Adipose tissue (tissue), 3 donors: ENCODE results near the gene TULP3. TPM values are rescaled to one million over a fixed set of nuclear protein-coding genes. Genes with fewer than 3 reads are reported as not detected.

Source experiments
- H3K27ac ChIP-seq: one replicate; pipeline ENCODE4 v1.5.1; 2013; ENCODE audit warnings: low read depth, low read length
- WGBS, 3 donors: extraction: QIAGEN DNeasy Blood & Tissue Kit; methylation state at CpG; one replicate each; pipeline ENCODE4 v1.1.7; 2013; 5-methylcytosine and 5-hydroxymethylcytosine counted together
- polyA plus RNA-seq, 3 donors: library from polyadenylated mRNA; stranded (reverse); fragments of 200-250 nt; gene quantifications; one replicate each; pipeline ENCODE4 v1.2.3, GENCODE V29; 2013
- donor health status: healthy with polysubstance abuse.
- donor health status: Bipolar disorder and iron deficiency.
- donor health status: healthy.

Gene TULP3
- polyA plus RNA-seq, 3 donors, result 5.1 to 23.4 (median 11.0) TPM

DNA sequence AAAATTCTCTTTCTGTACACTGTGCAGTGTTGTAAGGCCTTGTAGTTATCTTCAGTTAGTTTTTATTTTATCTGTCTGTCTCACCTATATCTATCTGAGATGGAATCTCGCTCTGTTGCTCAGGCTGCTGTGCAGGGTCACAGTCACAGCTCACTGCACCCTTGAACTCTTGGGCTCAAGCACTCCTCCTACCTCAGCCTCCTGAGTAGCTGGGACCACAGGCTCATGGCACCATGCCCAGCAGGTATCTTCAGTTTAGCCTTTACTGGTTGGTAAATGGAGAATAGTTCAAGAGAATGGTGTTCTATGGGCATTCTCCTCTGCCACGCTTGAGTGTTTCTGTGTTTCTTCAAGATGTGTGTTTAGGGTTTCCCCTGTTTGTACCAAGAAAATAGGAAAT, 13.6 kb downstream of the TULP3 start:
- WGBS, 3 donors, result 96 to 98% (median 97%) methylated on average over 2 of the region's 2 CpGs
- H3K27ac ChIP-seq, result no peak overlapping the region

GRCh38 chr12:2912216-2912575, 21.5 kb downstream of the TULP3 start:
- WGBS, 3 donors, result 96 to 99% (median 99%) methylated on average over 3 of the region's 3 CpGs
- no peak overlapping the region for H3K27ac ChIP-seq

GRCh38 chr12:2919249-2919648, 28.6 kb downstream of the TULP3 start:
- 67 to 87% (median 70%) methylated on average over 2 of the region's 2 CpGs for WGBS, 3 donors
- H3K27ac ChIP-seq, result no peak overlapping the region

DNA sequence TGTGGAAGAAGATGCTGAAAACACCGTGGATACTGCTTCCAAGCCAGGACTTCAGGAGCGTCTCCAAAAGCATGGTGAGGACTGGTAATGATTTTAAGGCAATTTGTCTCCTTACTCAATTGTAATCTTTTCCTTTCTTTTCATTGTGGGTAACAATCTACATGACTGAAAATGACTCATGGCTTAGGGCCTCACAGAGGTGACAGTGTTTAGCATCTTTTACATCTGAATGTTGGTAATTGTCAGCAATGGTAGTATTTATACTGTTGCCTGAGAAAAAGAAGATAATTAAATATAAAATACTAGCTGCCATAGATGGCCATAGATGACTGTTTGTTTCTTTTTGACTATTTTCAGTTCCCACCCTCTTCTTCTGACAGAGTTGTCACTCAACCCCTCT, 31.6 kb downstream of the TULP3 start:
- 97 to 98% (median 97%) methylated on average over 2 of the region's 2 CpGs for WGBS, 3 donors
- H3K27ac ChIP-seq, result no peak overlapping the region

GRCh38 chr12:2923057-2923456, 32.4 kb downstream of the TULP3 start:
- no peak overlapping the region for H3K27ac ChIP-seq
- 96 to 99% (median 96%) methylated on average over 9 of the region's 9 CpGs for WGBS, 3 donors

DNA sequence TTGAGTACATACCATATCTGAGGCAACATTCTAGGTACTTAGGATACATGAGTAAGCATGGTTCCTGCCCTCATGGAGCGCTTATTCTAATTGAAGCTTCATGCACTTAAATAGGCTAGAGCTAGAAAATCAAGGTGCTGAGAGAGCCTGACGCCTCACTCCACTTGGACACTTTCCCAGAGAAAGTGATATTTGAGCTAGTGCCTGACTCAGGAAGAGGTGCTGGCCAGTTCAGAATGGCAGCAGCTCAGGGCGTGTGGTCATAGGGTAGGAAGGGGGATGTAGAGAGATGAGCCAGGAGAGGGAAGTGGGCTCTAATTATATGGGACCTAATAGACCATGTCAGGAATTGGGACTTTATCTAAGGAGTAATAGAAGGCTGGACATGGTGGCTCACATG, 33.3 kb downstream of the TULP3 start:
- WGBS, 3 donors, result 86 to 91% (median 90%) methylated on average over 3 of the region's 3 CpGs
- no peak overlapping the region for H3K27ac ChIP-seq

- 86 to 93% (median 91%) methylated on average over 6 of the region's 6 CpGs for WGBS, 3 donors
- H3K27ac ChIP-seq, result no peak overlapping the region
Observed at GRCh38 chr12:2925322-2925995, 34.8 kb downstream of the TULP3 start.

DNA sequence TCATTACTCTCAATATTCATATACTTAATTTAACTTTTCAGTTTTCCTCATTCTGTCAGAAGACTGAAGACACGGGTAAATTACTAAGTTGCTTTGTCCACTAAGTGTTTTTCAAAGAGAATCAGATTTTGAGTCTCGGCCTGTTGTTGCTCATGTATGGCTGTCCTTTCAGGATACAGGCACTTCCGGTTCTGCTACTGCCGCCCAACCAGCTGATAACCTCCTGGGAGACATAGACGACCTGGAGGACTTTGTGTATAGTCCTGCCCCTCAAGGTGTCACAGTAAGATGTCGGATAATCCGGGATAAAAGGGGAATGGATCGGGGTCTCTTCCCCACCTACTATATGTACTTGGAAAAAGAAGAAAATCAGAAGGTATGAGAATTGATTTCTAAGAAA, 40.2 kb downstream of the TULP3 start:
- WGBS, 3 donors, result 73 to 78% (median 76%) methylated on average over 8 of the region's 8 CpGs

GRCh38 chr12:2933586-2933985, 42.9 kb downstream of the TULP3 start:
- WGBS, 3 donors, result 96 to 98% (median 97%) methylated on average over 6 of the region's 6 CpGs

More for the DNA sequence above, 40.2 kb downstream of the TULP3 start:
- H3K27ac ChIP-seq, result no peak overlapping the region

GRCh38 chr12:2934371-2934770, 43.7 kb downstream of the TULP3 start:
- 87 to 95% (median 88%) methylated on average over 6 of the region's 6 CpGs for WGBS, 3 donors
- no peak overlapping the region for H3K27ac ChIP-seq

More at GRCh38 chr12:2933586-2933985, 42.9 kb downstream of the TULP3 start:
- H3K27ac ChIP-seq, result no peak overlapping the region

GRCh38 chr12:2936301-2936700, 45.6 kb downstream of the TULP3 start:
- 88 to 96% (median 96%) methylated on average over 11 of the region's 11 CpGs for WGBS, 3 donors

GRCh38 chr12:2937500-2937899, 46.8 kb downstream of the TULP3 start:
- WGBS, 3 donors, result 77 to 84% (median 78%) methylated on average over 3 of the region's 3 CpGs
- no peak overlapping the region for H3K27ac ChIP-seq

More at GRCh38 chr12:2936301-2936700, 45.6 kb downstream of the TULP3 start:
- no peak overlapping the region for H3K27ac ChIP-seq

GRCh38 chr12:2939191-2939590, 48.5 kb downstream of the TULP3 start:
- WGBS, 3 donors, result 90 to 94% (median 94%) methylated on average over 5 of the region's 5 CpGs
- H3K27ac ChIP-seq, result no peak overlapping the region

DNA sequence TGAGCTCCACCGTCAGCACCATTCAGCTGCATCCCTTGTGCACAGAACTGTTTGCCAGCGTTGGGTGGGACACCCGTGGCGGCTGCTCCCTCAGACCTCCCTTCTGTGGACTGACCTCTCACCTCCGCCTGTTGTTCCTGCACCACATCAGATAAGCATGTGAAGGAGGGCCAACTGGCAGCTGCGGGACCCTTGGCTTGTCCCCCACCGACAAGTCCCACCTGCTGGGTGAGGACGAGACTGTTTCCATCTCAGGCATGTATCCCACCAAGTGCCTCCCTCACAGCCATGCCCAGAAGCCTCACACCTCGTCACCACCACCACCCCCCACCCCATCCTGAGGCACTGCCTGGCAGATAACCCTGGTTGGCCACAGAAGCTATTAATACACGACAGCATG, 49.9 kb downstream of the TULP3 start:
- no peak overlapping the region for H3K27ac ChIP-seq
- WGBS, 3 donors, result 58 to 67% (median 63%) methylated on average over 10 of the region's 10 CpGs

DNA sequence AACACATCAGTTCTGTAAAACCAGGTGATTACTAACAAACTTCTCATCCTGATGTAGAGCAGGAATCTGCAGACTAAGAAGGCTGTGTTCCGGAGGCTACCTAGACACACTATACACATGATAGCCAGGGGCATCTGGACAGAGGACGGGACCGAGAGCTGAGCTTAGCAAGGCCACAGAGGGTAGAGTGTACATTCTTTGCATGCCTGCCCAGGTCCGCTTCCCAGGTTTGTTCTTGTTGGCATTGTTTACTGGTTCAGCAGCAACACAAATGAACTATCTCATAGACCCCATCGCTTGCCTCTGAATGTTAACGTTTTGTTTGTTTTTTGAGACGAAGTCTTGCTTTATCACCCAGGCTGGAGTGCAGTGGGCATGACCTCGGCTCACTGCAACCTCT, 50.8 kb downstream of the TULP3 start:
- H3K27ac ChIP-seq, result no peak overlapping the region
- 76 to 85% (median 82%) methylated on average over 8 of the region's 8 CpGs for WGBS, 3 donors

GRCh38 chr12:2944401-2945047, 53.8 kb downstream of the TULP3 start:
- WGBS, 3 donors, result 18 to 37% (median 34%) methylated on average over 24 of the region's 24 CpGs
- no peak overlapping the region for H3K27ac ChIP-seq

GRCh38 chr12:2949411-2949810, 58.7 kb downstream of the TULP3 start:
- WGBS, 3 donors, result 86 to 90% (median 89%) methylated on average over 4 of the region's 4 CpGs
- H3K27ac ChIP-seq, result no peak overlapping the region

- H3K27ac ChIP-seq, result no peak overlapping the region
- WGBS, 3 donors, result 82 to 91% (median 89%) methylated on average over 1 of the region's 1 CpG
Observed at GRCh38 chr12:2955888-2956287, 65.2 kb downstream of the TULP3 start.

DNA sequence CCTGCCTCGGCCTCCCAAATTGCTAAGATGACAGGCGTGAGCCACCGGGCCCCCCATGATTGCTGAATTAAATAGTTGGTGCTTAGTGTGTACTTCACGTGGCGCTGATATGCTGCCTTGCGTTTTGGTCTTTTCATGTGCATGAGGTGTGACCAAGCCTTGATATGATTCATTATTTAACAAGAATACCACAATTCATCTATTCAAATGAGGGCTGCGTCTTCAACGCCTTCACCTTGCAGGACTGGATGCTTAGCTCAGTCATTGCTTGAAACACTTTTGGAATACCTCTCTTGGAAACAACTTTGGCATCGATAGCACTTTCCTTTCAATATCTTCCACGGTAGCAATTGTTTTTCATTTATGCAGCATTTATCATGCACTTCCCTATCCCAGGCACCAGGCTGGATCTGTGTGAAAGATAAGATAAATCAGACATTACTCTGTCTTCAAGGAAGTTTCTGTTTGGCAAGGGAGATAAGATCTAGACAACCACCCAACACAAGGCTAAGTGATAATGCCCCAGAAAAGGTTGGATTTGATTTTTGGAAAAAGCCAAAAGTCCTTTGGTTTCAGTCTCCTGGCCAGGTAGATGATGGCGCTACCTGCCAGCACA, 67.2 kb downstream of the TULP3 start:
- 66 to 75% (median 73%) methylated on average over 11 of the region's 11 CpGs for WGBS, 3 donors
- no peak overlapping the region for H3K27ac ChIP-seq
